ENCODE data around the gene DRC7. TPM values are rescaled to one million over a fixed set of nuclear protein-coding genes. Genes with fewer than 3 reads are reported as not detected.
A peak's percentile ranks its signal among the peaks of the same experiment; 100 is the strongest.

Gene DRC7
- total RNA-seq, 4 donors from 2014 or later, result not detected

GRCh38 chr16:57688487-57688986 is 6.1 kb upstream of the DRC7 start:
- TF ChIP-seq CTCF (IDR thresholded peaks at IDR 0.05) (no peak), POLR2A (IDR thresholded peaks at IDR 0.05) (no peak)
- DNase-seq, result peak in 1 of 3 donors; percentile 27
- Histone ChIP-seq H3K4me1 (peaks cover 0 to 8% (median 0%) of the 10 kb centered on the region in 4 donors), H3K36me3 (no peaks in the 10 kb centered on the region), H3K27me3 (no peaks in the 10 kb centered on the region), H3K27ac (no peak overlapping the region), H3K4me3 (no peak overlapping the region), H3K9me3 (no peaks in the 10 kb centered on the region)

GRCh38 chr16:57688987-57689761 is 5.4 kb upstream of the DRC7 start:
- Histone ChIP-seq H3K9me3 (no peaks in the 10 kb centered on the region), H3K36me3 (no peaks in the 10 kb centered on the region), H3K4me1 (peaks cover 0 to 8% (median 0%) of the 10 kb centered on the region in 4 donors), H3K27me3 (no peaks in the 10 kb centered on the region), H3K4me3 (no peak overlapping the region), H3K27ac (peak overlapping the region in 1 of 4 donors; percentile 25)
- TF ChIP-seq POLR2A (IDR thresholded peaks at IDR 0.05) (no peak), CTCF (IDR thresholded peaks at IDR 0.05) (no peak)
- DNase-seq, result peak in 1 of 3 donors; percentile 31

DNA sequence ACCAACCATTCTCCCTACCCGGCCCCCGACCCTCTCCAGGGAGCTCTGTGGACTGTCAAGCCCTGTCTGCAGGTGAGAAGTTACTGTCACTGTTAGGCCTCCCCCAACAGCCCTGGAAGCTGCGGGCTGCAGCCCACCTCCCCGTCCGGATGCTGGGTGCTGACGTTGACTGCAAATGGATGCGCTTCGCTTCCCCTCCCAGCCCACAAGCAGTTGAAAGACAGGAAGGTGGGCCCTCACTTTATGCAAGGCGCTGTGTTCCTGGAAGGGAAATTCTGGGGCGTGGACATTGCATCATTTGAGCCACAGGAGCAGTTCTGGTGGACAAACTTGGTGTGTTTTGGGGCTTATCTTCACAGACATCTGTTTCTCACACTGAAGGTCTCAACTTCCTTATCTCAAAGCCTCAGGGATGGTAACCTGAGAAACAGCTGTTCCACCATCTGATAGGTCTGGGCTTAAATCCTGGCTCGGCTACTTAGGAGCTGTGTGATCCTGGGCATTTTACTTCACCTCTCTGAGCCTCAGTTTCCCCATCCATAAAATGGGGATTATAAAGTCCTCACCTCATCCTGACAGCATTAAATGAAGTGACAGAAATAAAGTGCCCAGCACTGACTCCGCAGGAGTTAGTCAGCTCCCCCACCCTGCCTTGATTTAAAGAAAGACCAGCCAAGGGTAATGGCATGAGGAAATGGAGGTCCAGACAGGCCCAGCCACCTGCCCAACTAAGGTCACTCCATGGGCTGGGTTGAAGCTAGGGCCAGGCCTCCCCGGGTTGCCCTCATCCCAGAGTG is 4.6 kb upstream of the DRC7 start:
- no peaks in the 10 kb centered on the region for H3K9me3 ChIP-seq
- H3K4me1 ChIP-seq, result peaks cover 0 to 8% (median 0%) of the 10 kb centered on the region in 4 donors
- peak overlapping the region in 1 of 4 donors; percentile 25 for H3K27ac ChIP-seq
- no peaks in the 10 kb centered on the region for H3K36me3 ChIP-seq
- TF ChIP-seq POLR2A (IDR thresholded peaks at IDR 0.05) (no peak), CTCF (IDR thresholded peaks at IDR 0.05) (no peak)
- no peaks in the 10 kb centered on the region for H3K27me3 ChIP-seq
- H3K4me3 ChIP-seq, result no peak overlapping the region
- peak in 2 of 3 donors; percentile 51 to 59 for DNase-seq

- no peaks in the 10 kb centered on the region for H3K27me3 ChIP-seq
- TF ChIP-seq POLR2A (IDR thresholded peaks at IDR 0.05) (no peak), CTCF (IDR thresholded peaks at IDR 0.05) (no peak)
Measured at GRCh38 chr16:57690782-57691471, 3.7 kb upstream of the DRC7 start.

GRCh38 chr16:57692636-57693035 is 2.0 kb upstream of the DRC7 start:
- no peaks in the 10 kb centered on the region for H3K36me3 ChIP-seq

More at GRCh38 chr16:57690782-57691471, 3.7 kb upstream of the DRC7 start:
- Histone ChIP-seq H3K36me3 (no peaks in the 10 kb centered on the region), H3K4me3 (no peak overlapping the region), H3K27ac (no peak overlapping the region), H3K4me1 (peaks cover 0 to 8% (median 0%) of the 10 kb centered on the region in 4 donors), H3K9me3 (no peaks in the 10 kb centered on the region)
- peak in 1 of 3 donors; percentile 26 for DNase-seq

More at GRCh38 chr16:57692636-57693035, 2.0 kb upstream of the DRC7 start:
- no peak overlapping the region for H3K4me3 ChIP-seq
- no peak for TF ChIP-seq POLR2A (IDR thresholded peaks at IDR 0.05)
- no peak for TF ChIP-seq CTCF (IDR thresholded peaks at IDR 0.05)
- H3K4me1 ChIP-seq, result peaks cover 0 to 8% (median 0%) of the 10 kb centered on the region in 4 donors
- no peak overlapping the region for H3K27ac ChIP-seq
- H3K27me3 ChIP-seq, result no peaks in the 10 kb centered on the region
- H3K9me3 ChIP-seq, result no peaks in the 10 kb centered on the region
- no peak for DNase-seq

Data from Peyer's patch (tissue), 4 donors.